Measurements from ENCODE around the gene BICD2.

BICD2 gene

DNA sequence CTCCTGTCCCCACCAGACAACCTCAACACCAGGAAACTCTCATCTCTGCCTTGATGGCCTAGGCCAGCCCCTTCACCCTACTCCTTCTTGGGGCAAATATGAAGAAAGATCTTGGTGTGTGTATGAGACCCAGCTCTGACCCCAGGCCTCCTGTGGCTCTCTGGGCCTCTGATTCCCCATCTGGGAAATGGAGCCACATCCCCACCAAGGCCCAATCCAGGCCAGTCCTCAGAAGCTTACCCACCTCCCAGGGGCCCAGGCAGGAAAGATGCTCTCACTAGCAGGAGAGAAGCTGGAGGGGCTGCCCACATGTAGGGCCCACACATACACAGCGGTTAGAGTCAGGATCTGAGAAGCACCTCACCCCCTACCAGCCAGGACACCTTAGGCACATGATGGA, 38.9 kb downstream of the BICD2 start:
- Histone ChIP-seq H3K4me3 (ENCODE audit: extremely low read depth, insufficient read depth, low read length, poor library complexity, severe bottlenecking) (no peak overlapping the region), H3K27ac (ENCODE audit: low read depth, low read length, severe bottlenecking) (no peak overlapping the region), H3K4me1 (ENCODE audit: control insufficient read depth, insufficient read depth, low read length, poor library complexity, severe bottlenecking) (peaks cover 9% of the 10 kb centered on the region), H3K36me3 (ENCODE audit: control insufficient read depth, insufficient read depth, low read length) (peaks cover 74% of the 10 kb centered on the region), H3K9me3 (ENCODE audit: control insufficient read depth, low read length) (no peaks in the 10 kb centered on the region)
- WGBS, 2 experiments (ENCODE audit: insufficient coverage in 2 of 2), result 100% methylated on average over 1 of the region's 1 CpG; no CpG with 5 or more reads in 1 of the 2 experiments

DNA sequence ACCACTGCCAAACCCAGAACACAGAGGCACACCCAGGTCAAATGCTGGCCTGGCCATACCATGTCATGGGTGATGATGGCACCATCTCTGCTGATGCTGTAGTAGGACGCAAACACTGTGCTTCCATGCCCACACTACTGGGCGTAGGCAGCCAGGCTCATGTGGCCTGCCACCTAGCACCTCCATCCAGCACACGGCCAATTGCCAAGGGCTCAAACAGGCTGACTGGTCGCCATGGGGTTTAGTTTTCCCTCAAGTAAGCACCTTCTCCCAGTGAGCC, 39.4 kb downstream of the BICD2 start:
- H3K9me3 ChIP-seq (ENCODE audit: control insufficient read depth, low read length), result no peaks in the 10 kb centered on the region
- H3K36me3 ChIP-seq (ENCODE audit: control insufficient read depth, insufficient read depth, low read length), result peaks cover 74% of the 10 kb centered on the region
- H3K4me1 ChIP-seq (ENCODE audit: control insufficient read depth, insufficient read depth, low read length, poor library complexity, severe bottlenecking), result peaks cover 9% of the 10 kb centered on the region
- H3K27ac ChIP-seq (ENCODE audit: low read depth, low read length, severe bottlenecking), result no peak overlapping the region
- no peak overlapping the region for H3K4me3 ChIP-seq (ENCODE audit: extremely low read depth, insufficient read depth, low read length, poor library complexity, severe bottlenecking)
- WGBS, 2 experiments (ENCODE audit: insufficient coverage in 2 of 2), result 84 to 100% methylated on average over 4 of the region's 4 CpGs

DNA sequence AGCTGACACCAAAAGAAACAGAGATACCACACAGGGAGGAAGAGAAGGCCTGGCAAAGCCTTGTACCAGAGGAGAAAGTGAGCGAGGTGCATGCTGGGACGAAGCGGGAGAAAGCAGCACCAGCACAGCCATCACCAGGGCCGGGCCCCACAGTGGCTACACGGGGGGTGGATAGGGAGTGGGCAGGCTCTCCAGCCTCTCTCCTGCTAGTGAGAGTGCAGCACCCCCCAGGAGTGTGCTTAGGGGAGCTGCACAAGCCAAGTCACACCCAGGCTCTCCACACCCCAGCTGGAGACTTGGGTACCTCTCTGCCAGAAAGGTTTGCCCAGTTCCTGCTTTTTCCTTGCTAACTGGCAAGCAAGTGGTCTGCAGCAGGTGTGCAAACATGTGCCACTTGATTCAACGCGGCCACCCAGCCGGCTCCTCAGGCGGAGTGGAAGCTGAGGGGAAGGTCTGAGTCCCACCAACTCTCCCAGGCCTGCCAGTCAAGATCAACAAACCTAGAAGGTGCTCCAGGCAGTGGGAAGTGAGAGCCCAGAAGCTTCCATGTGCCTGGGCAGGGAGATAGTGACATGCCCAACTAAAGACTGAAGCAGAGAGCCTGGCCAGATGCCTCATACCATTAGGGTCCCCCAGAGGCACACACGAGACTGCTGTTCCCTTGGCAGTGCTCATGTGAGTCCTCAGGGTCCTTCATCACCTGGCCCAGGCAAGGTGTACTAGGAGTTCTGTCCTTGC, 39.9 kb downstream of the BICD2 start:
- H3K36me3 ChIP-seq (ENCODE audit: control insufficient read depth, insufficient read depth, low read length), result peaks cover 79% of the 10 kb centered on the region
- no peak overlapping the region for H3K4me3 ChIP-seq (ENCODE audit: extremely low read depth, insufficient read depth, low read length, poor library complexity, severe bottlenecking)
- WGBS, 2 experiments (ENCODE audit: insufficient coverage in 2 of 2), result 91 to 97% methylated on average over 5 to 10 of the region's 10 CpGs
- no peak overlapping the region for H3K27ac ChIP-seq (ENCODE audit: low read depth, low read length, severe bottlenecking)
- H3K4me1 ChIP-seq (ENCODE audit: control insufficient read depth, insufficient read depth, low read length, poor library complexity, severe bottlenecking), result peaks cover 9% of the 10 kb centered on the region
- no peaks in the 10 kb centered on the region for H3K9me3 ChIP-seq (ENCODE audit: control insufficient read depth, low read length)

DNA sequence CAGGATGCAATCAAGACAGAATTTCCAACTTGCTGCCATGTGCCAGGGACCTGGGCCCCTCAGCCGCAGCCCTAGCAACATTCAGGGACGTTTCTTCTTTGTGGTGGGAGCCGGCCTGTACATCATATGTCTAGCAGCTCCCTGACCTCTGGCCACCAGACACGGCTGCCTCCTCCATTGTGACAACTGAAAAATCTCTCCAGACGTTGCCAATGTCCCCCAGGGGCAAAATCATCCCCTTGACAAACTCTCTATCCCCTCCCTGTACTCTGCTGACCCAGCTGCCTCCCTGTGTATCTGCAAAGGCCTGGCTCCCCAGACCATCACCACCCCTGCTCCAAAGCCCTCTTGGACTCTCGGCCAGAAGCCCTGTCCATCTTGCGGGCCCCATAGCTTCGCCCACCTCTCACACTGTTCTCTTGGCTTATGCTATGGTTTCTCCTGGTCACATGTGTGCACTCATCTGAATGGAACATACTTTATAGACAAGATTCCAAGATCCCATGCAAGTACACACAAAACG, 40.8 kb downstream of the BICD2 start:
- peaks cover 9% of the 10 kb centered on the region for H3K4me1 ChIP-seq (ENCODE audit: control insufficient read depth, insufficient read depth, low read length, poor library complexity, severe bottlenecking)
- H3K9me3 ChIP-seq (ENCODE audit: control insufficient read depth, low read length), result no peaks in the 10 kb centered on the region
- WGBS, 2 experiments (ENCODE audit: insufficient coverage in 2 of 2), result 89 to 90% methylated on average over 5 to 8 of the region's 9 CpGs
- no peak overlapping the region for H3K4me3 ChIP-seq (ENCODE audit: extremely low read depth, insufficient read depth, low read length, poor library complexity, severe bottlenecking)
- peaks cover 82% of the 10 kb centered on the region for H3K36me3 ChIP-seq (ENCODE audit: control insufficient read depth, insufficient read depth, low read length)
- no peak overlapping the region for H3K27ac ChIP-seq (ENCODE audit: low read depth, low read length, severe bottlenecking)

DNA sequence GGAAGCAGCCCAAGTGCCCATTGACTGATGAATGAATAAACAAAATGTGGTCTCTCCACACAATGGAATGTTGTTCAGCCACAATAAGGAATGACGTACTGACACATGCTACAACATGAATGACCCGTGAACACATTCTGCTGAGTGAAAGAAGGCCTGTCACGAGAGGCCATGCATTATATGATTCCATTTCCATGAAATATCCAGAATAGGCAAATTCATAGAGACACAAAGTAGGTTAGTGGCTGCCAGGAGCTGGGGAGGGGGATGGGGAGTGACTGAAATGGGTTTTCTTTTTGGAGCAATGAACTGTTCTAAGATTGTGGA, 41.4 kb downstream of the BICD2 start:
- Histone ChIP-seq H3K27ac (ENCODE audit: low read depth, low read length, severe bottlenecking) (no peak overlapping the region), H3K4me3 (ENCODE audit: extremely low read depth, insufficient read depth, low read length, poor library complexity, severe bottlenecking) (no peak overlapping the region), H3K4me1 (ENCODE audit: control insufficient read depth, insufficient read depth, low read length, poor library complexity, severe bottlenecking) (peaks cover 9% of the 10 kb centered on the region), H3K9me3 (ENCODE audit: control insufficient read depth, low read length) (no peaks in the 10 kb centered on the region), H3K36me3 (ENCODE audit: control insufficient read depth, insufficient read depth, low read length) (peaks cover 80% of the 10 kb centered on the region)
- 97 to 100% methylated on average over 3 of the region's 3 CpGs for WGBS, 2 experiments (ENCODE audit: insufficient coverage in 2 of 2)

DNA sequence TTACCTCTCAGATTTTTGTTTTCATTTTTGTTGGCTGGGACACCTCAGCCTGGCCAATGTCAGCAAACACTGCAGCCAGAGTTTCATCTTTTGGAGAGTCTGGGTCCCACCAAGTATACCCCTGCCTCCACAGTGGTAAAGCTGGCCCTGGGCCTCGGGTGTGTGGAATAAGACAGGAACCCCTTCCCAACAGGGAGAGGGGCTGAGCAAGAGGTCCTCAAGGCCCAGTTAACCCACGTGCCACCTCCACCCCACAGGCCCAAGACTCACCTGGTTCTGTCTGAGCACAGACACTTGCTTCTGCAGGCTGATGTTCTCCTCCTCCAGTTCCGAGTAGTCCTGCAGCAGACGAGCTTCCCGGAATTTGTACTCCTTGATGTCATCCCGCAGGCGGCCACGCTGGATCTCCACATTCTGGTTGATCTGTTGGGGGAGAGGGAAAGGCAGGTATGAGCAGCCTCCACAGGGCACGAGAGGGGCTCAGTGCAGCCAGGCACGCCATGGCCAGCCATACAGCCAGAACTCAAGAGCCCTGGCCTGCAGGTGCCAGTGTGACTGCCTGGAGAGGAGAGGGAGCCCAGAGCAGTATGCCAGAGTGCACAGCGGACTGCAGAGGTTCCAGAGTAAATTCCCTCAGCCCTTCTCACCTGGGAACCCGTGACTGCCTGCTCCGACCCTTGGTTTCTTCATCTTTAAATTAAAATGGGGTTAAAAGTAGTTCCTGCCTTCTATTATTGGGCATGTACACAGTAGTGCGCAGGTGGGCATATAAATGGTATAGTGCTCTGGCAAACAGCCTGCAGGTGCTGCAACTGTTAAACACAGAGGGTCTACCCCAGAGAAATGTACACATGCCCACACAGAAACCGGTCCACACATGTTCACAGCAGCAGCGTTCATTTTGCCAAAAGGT, 42.0 kb downstream of the BICD2 start:
- WGBS, 2 experiments (ENCODE audit: insufficient coverage in 2 of 2), result 88 to 96% methylated on average over 13 of the region's 16 CpGs
- H3K36me3 ChIP-seq (ENCODE audit: control insufficient read depth, insufficient read depth, low read length), result peaks cover 80% of the 10 kb centered on the region
- H3K9me3 ChIP-seq (ENCODE audit: control insufficient read depth, low read length), result no peaks in the 10 kb centered on the region
- H3K4me3 ChIP-seq (ENCODE audit: extremely low read depth, insufficient read depth, low read length, poor library complexity, severe bottlenecking), result no peak overlapping the region
- H3K27ac ChIP-seq (ENCODE audit: low read depth, low read length, severe bottlenecking), result no peak overlapping the region
- peaks cover 9% of the 10 kb centered on the region for H3K4me1 ChIP-seq (ENCODE audit: control insufficient read depth, insufficient read depth, low read length, poor library complexity, severe bottlenecking)

DNA sequence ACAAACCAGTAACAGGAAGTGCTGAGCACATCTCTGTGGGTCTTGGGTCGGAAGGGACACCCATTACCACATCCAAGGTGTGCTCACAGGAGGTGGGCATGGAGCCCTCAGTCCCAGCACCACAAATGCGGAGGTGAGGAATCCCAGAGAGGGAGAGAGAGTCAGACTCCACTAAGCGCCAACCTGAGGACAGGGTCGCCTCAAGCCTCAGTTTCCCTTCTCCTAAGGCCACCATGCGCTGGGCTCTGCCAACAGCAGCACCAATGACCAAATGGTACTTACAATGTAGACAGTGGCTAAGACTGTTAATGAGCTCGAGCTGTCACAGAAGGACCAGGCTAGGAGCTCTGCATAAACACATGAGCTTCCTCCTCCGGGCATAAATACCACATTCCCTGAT, 43.1 kb downstream of the BICD2 start:
- H3K4me3 ChIP-seq (ENCODE audit: extremely low read depth, insufficient read depth, low read length, poor library complexity, severe bottlenecking), result no peak overlapping the region
- peaks cover 81% of the 10 kb centered on the region for H3K36me3 ChIP-seq (ENCODE audit: control insufficient read depth, insufficient read depth, low read length)
- H3K27ac ChIP-seq (ENCODE audit: low read depth, low read length, severe bottlenecking), result no peak overlapping the region
- no peaks in the 10 kb centered on the region for H3K4me1 ChIP-seq (ENCODE audit: control insufficient read depth, insufficient read depth, low read length, poor library complexity, severe bottlenecking)
- WGBS, 2 experiments (ENCODE audit: insufficient coverage in 2 of 2), result 97 to 100% methylated on average over 3 to 4 of the region's 7 CpGs
- no peaks in the 10 kb centered on the region for H3K9me3 ChIP-seq (ENCODE audit: control insufficient read depth, low read length)

DNA sequence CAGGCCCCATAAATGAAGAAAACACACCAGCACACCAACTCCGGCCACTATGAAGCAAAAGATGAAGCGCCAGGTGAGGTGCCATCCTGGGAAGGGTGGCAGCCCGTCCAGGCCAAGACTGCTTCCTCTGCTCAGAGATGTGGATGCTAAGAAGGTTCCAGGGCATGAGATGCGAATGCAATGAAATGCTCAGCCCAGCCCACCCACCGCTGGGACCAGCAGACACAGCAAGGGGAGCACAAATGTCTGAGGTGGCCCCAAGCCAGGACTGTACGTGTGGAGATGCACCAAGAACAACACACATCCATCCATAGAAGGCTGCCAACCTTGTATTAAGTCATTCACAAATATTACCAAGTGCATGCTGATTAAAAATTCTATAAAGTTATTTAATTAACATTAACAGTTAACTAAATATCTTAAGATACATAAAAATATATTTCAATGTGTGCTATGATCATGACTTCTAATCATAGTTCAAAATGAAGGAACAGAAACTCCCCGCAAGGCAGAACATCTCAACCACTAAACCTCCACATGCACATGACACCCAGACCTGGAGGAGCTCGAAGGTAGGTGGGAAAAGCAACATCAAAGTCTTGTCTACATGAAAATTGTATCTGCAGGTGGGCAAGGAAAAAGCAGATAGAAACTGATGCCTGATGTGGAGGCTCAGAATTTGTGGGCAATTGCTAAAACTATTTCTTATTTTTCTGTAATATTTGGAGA, 43.7 kb downstream of the BICD2 start:
- Histone ChIP-seq H3K4me3 (ENCODE audit: extremely low read depth, insufficient read depth, low read length, poor library complexity, severe bottlenecking) (no peak overlapping the region), H3K9me3 (ENCODE audit: control insufficient read depth, low read length) (no peaks in the 10 kb centered on the region), H3K27ac (ENCODE audit: low read depth, low read length, severe bottlenecking) (no peak overlapping the region), H3K4me1 (ENCODE audit: control insufficient read depth, insufficient read depth, low read length, poor library complexity, severe bottlenecking) (peaks cover 2% of the 10 kb centered on the region), H3K36me3 (ENCODE audit: control insufficient read depth, insufficient read depth, low read length) (peaks cover 83% of the 10 kb centered on the region)
- WGBS, 2 experiments (ENCODE audit: insufficient coverage in 2 of 2), result 90 to 91% methylated on average over 5 to 7 of the region's 8 CpGs

DNA sequence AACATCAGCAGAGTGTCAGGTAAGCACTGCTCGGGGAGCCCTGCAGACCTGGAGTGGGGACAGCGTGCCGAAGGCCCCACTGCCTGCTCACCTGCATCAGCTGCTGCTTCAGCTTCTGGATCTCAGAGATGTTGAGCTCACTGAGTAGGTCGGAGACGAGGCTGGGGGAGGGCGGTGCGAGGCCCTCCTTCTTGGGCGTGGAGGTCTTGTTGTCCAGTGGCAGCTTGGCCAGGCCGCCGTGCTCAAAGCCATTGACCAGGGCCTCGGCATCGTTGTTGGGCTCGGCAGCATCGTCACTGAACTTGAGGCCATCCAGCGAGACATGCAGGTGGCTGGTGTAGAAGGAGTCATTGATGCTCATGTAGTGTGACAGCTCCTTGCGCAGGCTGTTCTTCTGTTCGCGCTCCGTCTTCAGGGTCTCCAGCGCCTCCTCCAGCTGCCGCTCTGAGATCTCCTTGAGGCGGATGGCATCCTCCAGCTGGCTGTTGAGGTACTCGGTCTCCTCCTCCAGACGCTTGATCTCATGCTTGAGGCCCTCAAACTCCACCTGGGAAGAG, 44.3 kb downstream of the BICD2 start:
- H3K36me3 ChIP-seq (ENCODE audit: control insufficient read depth, insufficient read depth, low read length), result peaks cover 83% of the 10 kb centered on the region
- WGBS, 2 experiments (ENCODE audit: insufficient coverage in 2 of 2), result 96% methylated on average over 24 of the region's 24 CpGs

DNA sequence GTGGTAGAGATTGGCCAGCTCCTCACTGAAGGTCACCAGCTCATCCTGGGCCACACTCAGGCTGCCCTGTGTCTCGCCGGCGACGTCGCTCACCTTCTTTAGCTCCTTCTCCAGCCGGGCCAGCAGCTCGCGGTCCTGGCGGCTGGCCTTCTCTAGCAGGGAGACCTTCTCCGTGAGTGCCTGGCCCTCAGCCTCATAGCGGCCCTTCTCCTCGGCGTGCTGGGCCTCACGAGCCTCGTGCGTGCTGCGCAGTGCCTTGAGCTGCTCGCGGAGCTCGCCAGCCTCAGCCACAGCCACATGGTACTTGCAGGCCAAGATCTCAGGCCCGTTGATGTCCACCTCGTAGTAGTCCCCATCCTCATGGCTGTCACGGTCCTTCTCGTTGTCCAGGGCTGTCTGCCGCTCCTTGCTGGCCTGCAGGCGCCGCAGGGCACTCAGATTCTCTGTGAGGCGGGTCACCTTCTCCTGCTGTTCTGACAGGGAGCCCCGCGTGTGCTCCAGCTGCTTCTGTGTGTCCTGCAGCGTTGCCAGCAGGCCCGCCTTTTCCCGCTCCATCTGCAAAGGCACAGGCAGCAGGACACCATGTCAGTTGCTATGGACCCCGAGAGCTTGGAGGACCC, 45.5 kb downstream of the BICD2 start:
- Histone ChIP-seq H3K4me3 (ENCODE audit: extremely low read depth, insufficient read depth, low read length, poor library complexity, severe bottlenecking) (no peak overlapping the region), H3K27ac (ENCODE audit: low read depth, low read length, severe bottlenecking) (no peak overlapping the region), H3K36me3 (ENCODE audit: control insufficient read depth, insufficient read depth, low read length) (peaks cover 84% of the 10 kb centered on the region), H3K4me1 (ENCODE audit: control insufficient read depth, insufficient read depth, low read length, poor library complexity, severe bottlenecking) (peaks cover 8% of the 10 kb centered on the region), H3K9me3 (ENCODE audit: control insufficient read depth, low read length) (no peaks in the 10 kb centered on the region)
- 92 to 95% methylated on average over 31 to 34 of the region's 34 CpGs for WGBS, 2 experiments (ENCODE audit: insufficient coverage in 2 of 2)

More for the DNA sequence above, 44.3 kb downstream of the BICD2 start:
- Histone ChIP-seq H3K4me3 (ENCODE audit: extremely low read depth, insufficient read depth, low read length, poor library complexity, severe bottlenecking) (no peak overlapping the region), H3K27ac (ENCODE audit: low read depth, low read length, severe bottlenecking) (no peak overlapping the region), H3K4me1 (ENCODE audit: control insufficient read depth, insufficient read depth, low read length, poor library complexity, severe bottlenecking) (peaks cover 8% of the 10 kb centered on the region), H3K9me3 (ENCODE audit: control insufficient read depth, low read length) (no peaks in the 10 kb centered on the region)
